ENCODE results near the gene GHR.
A peak's percentile ranks its signal among the peaks of the same experiment; 100 is the strongest.

The GHR gene

GRCh38 chr5:42604171-42604711, 181.0 kb downstream of the GHR start:
- no peak for DNase-seq

- no peak for DNase-seq
Observed at GRCh38 chr5:42605490-42605889, 182.3 kb downstream of the GHR start.

GRCh38 chr5:42606464-42606869, 183.2 kb downstream of the GHR start:
- no peak for DNase-seq

GRCh38 chr5:42611437-42611836, 188.2 kb downstream of the GHR start:
- no peak for DNase-seq

DNA sequence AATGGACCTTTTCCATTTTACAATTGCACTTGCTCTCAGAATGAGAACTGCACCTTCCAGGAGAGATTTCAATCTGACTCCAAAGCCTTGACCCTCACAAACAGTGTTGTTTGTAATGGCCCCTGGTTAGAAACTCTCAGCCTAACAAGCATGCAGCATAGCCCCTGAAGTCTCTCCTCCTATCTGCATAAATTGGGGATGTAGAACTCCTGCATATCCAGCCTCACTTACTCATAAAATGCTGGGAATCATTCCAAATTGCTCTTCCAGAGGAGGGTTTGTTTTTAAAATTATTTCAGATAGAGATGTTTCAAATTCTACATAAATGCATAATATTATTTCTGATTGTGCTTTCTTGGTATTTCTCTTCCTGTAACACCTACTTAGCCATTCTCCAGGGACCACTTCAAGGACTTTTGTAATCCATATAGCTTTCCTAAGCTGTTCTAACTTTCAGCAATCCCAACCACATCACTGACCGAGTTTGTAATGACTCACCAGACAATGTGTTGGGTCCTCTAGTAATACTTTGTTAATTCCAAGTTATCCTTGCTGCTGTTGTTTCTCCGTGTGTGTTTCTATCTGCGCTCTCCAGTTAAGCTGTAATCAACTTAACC, 189.6 kb downstream of the GHR start:
- peak; percentile 79 for DNase-seq

- DNase-seq, result peak; percentile 24
Observed at GRCh38 chr5:42614509-42614908, 191.3 kb downstream of the GHR start.

- no peak for DNase-seq
Observed at GRCh38 chr5:42620579-42621216, 197.5 kb downstream of the GHR start.

GRCh38 chr5:42621242-42621641, 198.0 kb downstream of the GHR start:
- DNase-seq, result no peak

DNA sequence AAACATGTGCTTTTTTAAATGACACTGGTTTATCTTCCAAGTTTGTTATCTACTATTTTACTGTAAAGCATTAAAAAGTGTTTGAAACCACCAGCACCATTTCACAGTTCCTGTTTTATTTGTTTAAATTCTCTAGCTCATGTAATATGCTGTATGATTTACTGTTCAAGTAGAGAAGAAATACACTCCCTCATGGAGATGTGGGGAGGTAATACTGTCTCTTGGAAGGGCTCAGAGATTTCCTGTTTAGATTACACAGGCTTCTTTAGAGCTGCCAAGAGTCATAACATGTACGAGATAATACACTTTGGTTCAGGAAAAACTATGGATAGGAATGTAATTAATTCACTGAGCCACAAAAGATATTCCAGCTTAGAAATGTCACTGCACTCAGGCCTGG, 198.4 kb downstream of the GHR start:
- no peak for DNase-seq

- no peak for DNase-seq
Observed at GRCh38 chr5:42624912-42625311, 201.7 kb downstream of the GHR start.

GRCh38 chr5:42626462-42626861, 203.2 kb downstream of the GHR start:
- no peak for DNase-seq

DNA sequence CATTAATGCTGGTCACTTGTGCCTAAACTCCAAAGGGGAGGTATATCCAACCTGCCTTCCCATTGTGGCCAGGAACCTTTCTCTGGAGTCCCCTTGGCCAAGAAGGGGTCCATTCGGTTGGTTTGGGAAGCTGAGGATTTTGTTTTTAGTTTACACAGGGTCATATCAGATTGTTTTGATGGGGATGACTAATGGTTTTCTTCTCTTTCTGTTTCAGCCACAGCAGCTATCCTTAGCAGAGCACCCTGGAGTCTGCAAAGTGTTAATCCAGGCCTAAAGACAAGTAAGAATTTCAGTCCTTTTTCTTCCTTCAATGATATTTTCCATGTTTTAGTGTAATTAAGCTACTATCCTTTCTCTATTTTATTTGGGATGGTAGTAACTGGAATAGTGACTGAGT, 205.6 kb downstream of the GHR start:
- DNase-seq, result no peak

- no peak for DNase-seq
Observed at GRCh38 chr5:42629284-42629683, 206.0 kb downstream of the GHR start.

- DNase-seq, result no peak
Observed at GRCh38 chr5:42631241-42631640, 208.0 kb downstream of the GHR start.

DNA sequence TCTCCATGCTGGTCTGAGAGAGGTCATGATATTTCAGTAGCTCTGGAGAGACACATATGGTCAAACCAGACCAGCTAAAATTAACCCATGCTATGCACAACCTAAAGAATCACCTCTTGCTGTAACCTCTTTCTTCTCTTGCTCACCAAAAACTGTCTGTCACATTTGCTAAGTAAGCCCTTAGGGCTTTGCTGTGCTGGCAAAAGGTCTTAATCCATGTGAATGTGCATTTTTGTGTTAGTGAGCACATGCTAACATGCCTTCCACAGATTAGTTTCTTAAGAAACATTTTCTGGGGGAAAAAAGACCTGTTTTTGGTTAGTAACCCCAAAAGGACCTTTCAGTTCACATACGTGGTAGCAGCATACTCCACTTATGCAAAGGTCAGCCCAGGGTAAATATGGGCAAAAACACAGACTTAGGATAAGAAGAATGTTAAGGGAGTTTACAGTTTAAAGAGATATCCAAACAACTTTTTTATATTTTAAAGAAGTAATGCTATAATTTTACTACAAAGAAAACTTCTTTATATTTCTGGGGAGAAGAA, 209.2 kb downstream of the GHR start:
- no peak for DNase-seq

DNA sequence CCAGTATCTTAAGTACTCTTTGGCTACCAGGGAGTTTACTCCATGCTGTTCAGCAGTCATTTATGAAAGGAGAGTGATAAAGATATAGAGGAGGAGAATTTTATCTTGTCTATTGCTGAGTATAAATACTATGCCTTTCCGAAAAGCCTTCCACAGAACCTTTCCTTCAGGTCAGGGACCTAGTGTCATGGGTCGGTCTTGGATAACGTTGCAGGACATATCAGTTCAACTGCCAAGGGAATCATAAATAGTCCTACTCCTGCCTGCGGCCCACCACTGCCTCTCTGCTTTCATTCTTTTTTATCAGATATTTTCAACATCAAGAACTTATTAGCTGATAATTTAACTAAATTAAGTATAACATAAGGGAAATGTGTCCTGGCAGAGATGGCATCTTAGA, 211.3 kb downstream of the GHR start:
- no peak for DNase-seq

GRCh38 chr5:42636425-42636824, 213.2 kb downstream of the GHR start:
- no peak for DNase-seq

DNA sequence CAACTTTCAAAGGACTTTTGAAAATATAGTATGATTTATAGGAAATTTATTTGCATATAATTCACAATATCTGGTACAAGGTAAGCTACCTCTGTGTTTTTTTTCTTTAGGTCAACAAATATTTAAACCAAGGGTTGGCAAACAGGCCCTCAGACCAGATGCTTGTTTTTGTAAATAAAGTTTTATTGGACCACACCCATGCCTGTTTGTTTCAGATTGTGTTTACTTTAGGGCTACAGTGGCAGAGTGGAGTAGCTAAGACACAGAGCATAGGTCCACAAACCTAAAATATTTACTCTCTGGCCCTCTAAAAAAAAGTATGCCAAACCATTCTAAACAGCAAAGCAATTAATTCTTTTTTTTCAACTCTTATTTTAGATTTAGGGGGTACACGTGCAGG, 213.7 kb downstream of the GHR start:
- no peak for DNase-seq

GRCh38 chr5:42638972-42639371, 215.7 kb downstream of the GHR start:
- no peak for DNase-seq

DNA sequence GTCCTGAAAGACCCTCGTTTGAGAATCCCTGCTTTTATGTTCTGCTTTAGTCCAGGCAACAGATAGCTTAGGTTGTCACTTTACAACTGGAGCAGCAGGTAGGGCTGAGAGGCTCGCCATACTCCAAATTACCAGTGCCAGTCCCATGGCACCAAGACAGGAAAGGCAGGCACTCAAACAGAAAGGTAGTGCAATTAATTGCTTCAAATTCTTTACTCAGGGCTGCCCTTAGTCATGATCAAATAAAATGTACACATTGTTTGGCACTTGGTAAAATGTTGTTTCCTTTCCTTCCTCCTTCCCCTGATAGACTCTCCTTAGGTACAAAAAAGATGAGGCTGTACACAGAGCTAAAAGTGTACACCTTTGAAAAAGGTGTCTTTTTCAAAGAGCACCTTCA, 217.6 kb downstream of the GHR start:
- DNase-seq, result no peak

DNA sequence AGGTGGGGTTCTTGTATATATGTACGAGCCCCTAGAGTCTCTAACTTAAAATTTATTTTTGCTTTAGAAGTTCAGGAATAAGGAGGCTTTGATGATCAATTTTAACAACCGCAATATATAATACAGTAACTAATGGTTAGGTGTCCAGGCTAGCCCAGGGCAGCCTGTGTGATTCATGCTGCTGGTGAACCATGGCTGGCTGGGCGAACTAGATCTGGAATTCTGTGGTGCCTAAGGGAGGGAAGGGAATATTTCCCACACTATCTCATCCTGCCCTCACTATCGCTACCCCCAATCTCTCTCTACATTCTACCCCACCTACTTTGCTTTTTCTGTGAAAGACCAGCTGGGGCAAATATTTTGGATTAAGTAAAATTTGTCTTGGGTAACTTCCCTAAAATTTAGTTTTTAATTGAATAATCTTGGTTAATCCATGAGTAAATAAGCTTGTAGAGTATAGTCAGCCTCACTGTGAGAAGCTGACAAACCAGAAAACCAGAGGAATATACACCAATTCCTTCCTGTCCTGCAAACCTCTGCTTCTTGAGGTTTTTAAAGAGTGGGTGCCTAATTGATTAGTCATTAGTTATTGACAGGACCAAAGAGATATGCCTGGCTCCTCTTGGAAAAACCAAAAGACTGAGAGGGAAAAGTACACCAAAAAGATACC, 218.2 kb downstream of the GHR start:
- DNase-seq, result peak; percentile 58

GRCh38 chr5:42642006-42642405, 218.8 kb downstream of the GHR start:
- no peak for DNase-seq

GRCh38 chr5:42643360-42643759, 220.1 kb downstream of the GHR start:
- no peak for DNase-seq

DNA sequence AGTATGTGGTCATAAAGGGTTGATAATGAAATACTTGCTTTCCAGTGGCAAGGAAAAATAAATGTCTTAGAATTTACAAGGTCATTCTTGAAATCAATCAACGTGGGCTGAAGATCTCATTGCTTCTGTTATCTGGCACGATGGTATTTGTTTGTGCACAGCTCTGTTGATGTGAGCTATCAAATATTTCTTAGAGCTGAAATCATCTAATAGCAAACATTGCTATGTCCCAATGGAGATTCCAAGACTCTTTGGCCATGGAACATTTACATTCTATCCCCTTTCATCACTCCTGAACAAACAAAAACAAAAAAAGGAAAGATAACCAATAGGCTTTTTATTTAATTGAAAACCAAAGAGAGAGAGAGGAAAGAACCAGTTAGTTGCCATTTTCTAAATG, 221.9 kb downstream of the GHR start:
- peak; percentile 13 for DNase-seq
